Spinal cord (tissue), 10 donors: Measurements from ENCODE around the gene SORCS2. TPM values are rescaled to one million over a fixed set of nuclear protein-coding genes. Genes with fewer than 3 reads are reported as not detected.

Experiments
- DNase-seq, 6 donors: peaks; one replicate each; pipeline versions ENCODE4 v3.0.0 to v3.0.0-alpha.2; 2013 to 2015; ENCODE audit warnings: low spot score in 6 of 6, low read depth in 4 of 6
- H3K27ac ChIP-seq: one replicate; pipeline ENCODE4 v1.5.1; 2013; ENCODE audit warnings: low read depth, low read length, control low read depth
- H3K27me3 ChIP-seq: one replicate; pipeline ENCODE4 v1.6.1; 2013; ENCODE audit warnings: low read length; ENCODE audit not compliant: control insufficient read depth, insufficient read depth
- H3K36me3 ChIP-seq: one replicate; pipeline ENCODE4 v1.6.1; 2013; ENCODE audit warnings: low read length; ENCODE audit not compliant: control insufficient read depth, insufficient read depth
- H3K4me1 ChIP-seq: one replicate; pipeline ENCODE4 v1.6.1; 2013; ENCODE audit warnings: low read length; ENCODE audit not compliant: control insufficient read depth, insufficient read depth
- H3K4me3 ChIP-seq: one replicate; pipeline ENCODE4 v1.5.1; 2013; ENCODE audit warnings: low read depth, low read length, control low read depth
- H3K9me3 ChIP-seq: one replicate; pipeline ENCODE4 v1.6.1; 2013; ENCODE audit warnings: low read length; ENCODE audit not compliant: control insufficient read depth, insufficient read depth
- WGBS: methylation state at CpG from one replicate; pipeline ENCODE4 v1.1.5; 2013; ENCODE audit warnings: missing lambda C conversion rate; ENCODE audit not compliant: insufficient coverage; 5-methylcytosine and 5-hydroxymethylcytosine counted together
- polyA plus RNA-seq, 2 donors: library from polyadenylated mRNA; unstranded; fragments of 120-200 nt; gene quantifications; one replicate each; pipeline ENCODE4 v1.2.1, GENCODE V29; 2013; ENCODE audit not compliant: insufficient read length in 2 of 2
- total RNA-seq, 2 donors: library from RNA; depleted of rRNA in 1 of 2; stranded (reverse); fragments of 120-200 nt in 1 of 2; fragments of >200 nt in 1 of 2; gene quantifications; one replicate each; pipeline versions ENCODE4 v1.2.3 to v1.2.4, GENCODE V29; 2013 to 2014
- donor health status: healthy.

Gene SORCS2
- total and polyA plus RNA-seq, 4 donors, result 7.3 to 24.8 (median 16.5) TPM

GRCh38 chr4:7694324-7694723 lies 502.0 kb downstream of the SORCS2 start:
- Histone ChIP-seq H3K36me3 (peaks cover 44% of the 10 kb centered on the region), H3K27ac (no peak overlapping the region), H3K9me3 (no peaks in the 10 kb centered on the region), H3K4me3 (no peak overlapping the region), H3K27me3 (no peaks in the 10 kb centered on the region), H3K4me1 (peaks cover 31% of the 10 kb centered on the region)
- peak in 2 of 6 donors; percentile 69 to 87 for DNase-seq
- WGBS, result 81% methylated on average over 13 of the region's 13 CpGs

GRCh38 chr4:7697343-7697742 lies 505.0 kb downstream of the SORCS2 start:
- H3K9me3 ChIP-seq, result no peaks in the 10 kb centered on the region
- no peak overlapping the region for H3K27ac ChIP-seq
- H3K4me3 ChIP-seq, result no peak overlapping the region
- peaks cover 32% of the 10 kb centered on the region for H3K4me1 ChIP-seq
- H3K36me3 ChIP-seq, result peaks cover 47% of the 10 kb centered on the region
- DNase-seq, result peak in 2 of 6 donors; percentile 37 to 53
- WGBS, result 44% methylated on average over 8 of the region's 8 CpGs
- peaks cover 6% of the 10 kb centered on the region for H3K27me3 ChIP-seq

GRCh38 chr4:7697821-7698220 lies 505.5 kb downstream of the SORCS2 start:
- Histone ChIP-seq H3K4me3 (no peak overlapping the region), H3K9me3 (no peaks in the 10 kb centered on the region), H3K27me3 (peaks cover 6% of the 10 kb centered on the region), H3K27ac (no peak overlapping the region), H3K4me1 (peaks cover 32% of the 10 kb centered on the region), H3K36me3 (peaks cover 42% of the 10 kb centered on the region)
- WGBS, result 88% methylated on average over 9 of the region's 13 CpGs
- DNase-seq, result no peak

GRCh38 chr4:7698584-7698983 lies 506.2 kb downstream of the SORCS2 start:
- 63% methylated on average over 12 of the region's 12 CpGs for WGBS
- peak in 1 of 6 donors; percentile 42 for DNase-seq
- Histone ChIP-seq H3K4me1 (peaks cover 32% of the 10 kb centered on the region), H3K9me3 (no peaks in the 10 kb centered on the region), H3K27ac (no peak overlapping the region), H3K4me3 (no peak overlapping the region), H3K36me3 (peaks cover 44% of the 10 kb centered on the region), H3K27me3 (peaks cover 6% of the 10 kb centered on the region)

GRCh38 chr4:7699031-7699430 lies 506.7 kb downstream of the SORCS2 start:
- H3K27ac ChIP-seq, result no peak overlapping the region
- H3K4me3 ChIP-seq, result no peak overlapping the region
- H3K9me3 ChIP-seq, result no peaks in the 10 kb centered on the region
- WGBS, result 56% methylated on average over 8 of the region's 8 CpGs
- peaks cover 32% of the 10 kb centered on the region for H3K4me1 ChIP-seq
- DNase-seq, result no peak
- peaks cover 45% of the 10 kb centered on the region for H3K36me3 ChIP-seq
- H3K27me3 ChIP-seq, result peaks cover 6% of the 10 kb centered on the region

- no peak for DNase-seq
- H3K36me3 ChIP-seq, result peaks cover 49% of the 10 kb centered on the region
- 80% methylated on average over 9 of the region's 10 CpGs for WGBS
- no peak overlapping the region for H3K27ac ChIP-seq
- H3K4me3 ChIP-seq, result no peak overlapping the region
- peaks cover 28% of the 10 kb centered on the region for H3K4me1 ChIP-seq
- peaks cover 6% of the 10 kb centered on the region for H3K27me3 ChIP-seq
- no peaks in the 10 kb centered on the region for H3K9me3 ChIP-seq
These were observed 507.5 kb downstream of the SORCS2 start for GRCh38 chr4:7699825-7700224.

- 87% methylated on average over 6 of the region's 9 CpGs for WGBS
- H3K36me3 ChIP-seq, result peaks cover 56% of the 10 kb centered on the region
- no peak overlapping the region for H3K27ac ChIP-seq
- H3K4me3 ChIP-seq, result no peak overlapping the region
- no peak for DNase-seq
- peaks cover 28% of the 10 kb centered on the region for H3K4me1 ChIP-seq
- H3K27me3 ChIP-seq, result peaks cover 6% of the 10 kb centered on the region
- H3K9me3 ChIP-seq, result no peaks in the 10 kb centered on the region
These were observed 508.3 kb downstream of the SORCS2 start for GRCh38 chr4:7700665-7701064.

- DNase-seq, result no peak
- Histone ChIP-seq H3K9me3 (no peaks in the 10 kb centered on the region), H3K4me3 (no peak overlapping the region), H3K27me3 (peaks cover 6% of the 10 kb centered on the region), H3K27ac (no peak overlapping the region), H3K4me1 (peaks cover 28% of the 10 kb centered on the region), H3K36me3 (peaks cover 50% of the 10 kb centered on the region)
- WGBS, result 83% methylated on average over 18 of the region's 19 CpGs
These were observed 509.7 kb downstream of the SORCS2 start for GRCh38 chr4:7701866-7702649.

- Histone ChIP-seq H3K27me3 (peaks cover 6% of the 10 kb centered on the region), H3K9me3 (no peaks in the 10 kb centered on the region), H3K27ac (no peak overlapping the region), H3K4me1 (peaks cover 15% of the 10 kb centered on the region), H3K4me3 (no peak overlapping the region), H3K36me3 (peaks cover 49% of the 10 kb centered on the region)
- WGBS, result 88% methylated on average over 8 of the region's 8 CpGs
- DNase-seq, result no peak
These were observed 511.4 kb downstream of the SORCS2 start for GRCh38 chr4:7703688-7704087.

- peaks cover 6% of the 10 kb centered on the region for H3K27me3 ChIP-seq
- H3K4me3 ChIP-seq, result no peak overlapping the region
- H3K27ac ChIP-seq, result no peak overlapping the region
- 97% methylated on average over 16 of the region's 16 CpGs for WGBS
- no peak for DNase-seq
- peaks cover 11% of the 10 kb centered on the region for H3K4me1 ChIP-seq
- no peaks in the 10 kb centered on the region for H3K9me3 ChIP-seq
- H3K36me3 ChIP-seq, result peaks cover 52% of the 10 kb centered on the region
These were observed 511.8 kb downstream of the SORCS2 start for GRCh38 chr4:7704091-7704490.
